Fibroblast of villous mesenchyme (primary cell): ENCODE measurements around the gene ZNF483. TPM values are rescaled to one million over a fixed set of nuclear protein-coding genes. Genes with fewer than 3 reads are reported as not detected.
"Not testable (repeated sequence)": the region's sequence is repeated elsewhere in the genome, so short reads cannot be mapped to it uniquely, and the experiment has no call there.

Experiments
- DNase-seq: peaks from one replicate; pipeline ENCODE4 v3.0.0-alpha.2; 2010; ENCODE audit warnings: low read depth
- H3K4me3 ChIP-seq: 2 replicates; pipeline ENCODE4 v1.5.1; 2011; ENCODE audit warnings: low read depth, mild to moderate bottlenecking, low read length
- CTCF ChIP-seq: IDR thresholded peaks from 2 replicates; pipeline ENCODE4 v1.5.1; 2012; ENCODE audit warnings: low read depth, mild to moderate bottlenecking, low read length; ENCODE audit not compliant: insufficient read depth
- total RNA-seq: library from RNA; depleted of rRNA; stranded (reverse); fragments of >200 nt; gene quantifications from 2 replicates; pipeline ENCODE4 v1.2.3, GENCODE V29; 2012

ZNF483 gene
- total RNA-seq, 1 donor, result 5.6 TPM

DNA sequence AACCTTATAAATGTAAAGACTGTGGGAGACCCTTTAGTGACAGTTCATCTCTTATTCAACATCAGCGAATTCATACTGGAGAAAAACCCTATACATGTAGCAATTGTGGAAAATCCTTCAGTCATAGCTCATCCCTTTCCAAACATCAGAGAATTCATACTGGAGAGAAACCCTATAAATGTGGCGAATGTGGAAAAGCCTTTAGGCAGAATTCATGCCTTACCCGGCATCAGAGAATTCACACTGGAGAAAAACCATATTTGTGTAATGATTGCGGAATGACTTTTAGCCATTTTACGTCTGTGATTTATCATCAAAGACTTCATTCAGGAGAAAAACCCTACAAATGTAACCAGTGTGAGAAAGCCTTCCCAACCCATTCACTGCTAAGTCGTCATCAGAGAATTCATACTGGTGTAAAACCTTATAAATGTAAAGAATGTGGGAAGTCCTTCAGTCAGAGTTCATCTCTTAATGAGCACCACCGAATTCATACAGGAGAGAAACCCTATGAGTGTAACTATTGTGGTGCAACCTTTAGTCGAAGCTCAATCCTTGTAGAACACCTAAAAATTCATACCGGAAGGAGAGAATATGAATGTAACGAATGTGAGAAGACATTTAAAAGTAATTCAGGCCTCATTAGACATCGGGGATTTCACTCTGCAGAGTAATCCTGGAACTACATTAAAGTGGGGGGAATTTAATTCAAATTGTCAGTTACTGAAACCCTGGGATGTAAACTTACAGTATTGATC is 17.7 kb downstream of the ZNF483 start:
- TF ChIP-seq CTCF, result no peak
- no peak overlapping the region for H3K4me3 ChIP-seq
- DNase-seq, result no peak

GRCh38 chr9:111548623-111549022 is 23.6 kb downstream of the ZNF483 start:
- DNase-seq, result no peak
- no peak for TF ChIP-seq CTCF
- H3K4me3 ChIP-seq, result no peak overlapping the region

DNA sequence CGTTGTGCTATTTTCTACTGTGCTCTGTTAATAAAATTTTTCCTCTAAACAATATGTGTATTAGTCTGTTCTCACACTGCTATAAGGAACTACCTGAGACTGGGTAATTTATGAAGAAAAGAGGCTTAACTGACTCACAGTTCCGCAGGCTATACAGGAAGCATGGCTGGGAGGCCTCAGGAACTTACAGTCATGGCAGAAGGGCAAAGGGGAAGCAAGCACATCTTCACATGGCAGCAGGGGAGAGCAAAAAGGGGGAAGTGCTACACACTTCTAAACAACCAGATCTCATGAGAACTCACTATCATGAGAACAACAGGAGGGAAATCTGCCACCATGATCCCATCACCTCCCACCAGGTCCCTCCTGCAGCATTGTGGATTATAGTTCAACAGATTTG is 30.4 kb downstream of the ZNF483 start:
- not testable (repeated sequence) for H3K4me3 ChIP-seq, DNase-seq

- no peak for TF ChIP-seq CTCF
- no peak overlapping the region for H3K4me3 ChIP-seq
- DNase-seq, result no peak
Measured at GRCh38 chr9:111559000-111559610, 34.1 kb downstream of the ZNF483 start.

DNA sequence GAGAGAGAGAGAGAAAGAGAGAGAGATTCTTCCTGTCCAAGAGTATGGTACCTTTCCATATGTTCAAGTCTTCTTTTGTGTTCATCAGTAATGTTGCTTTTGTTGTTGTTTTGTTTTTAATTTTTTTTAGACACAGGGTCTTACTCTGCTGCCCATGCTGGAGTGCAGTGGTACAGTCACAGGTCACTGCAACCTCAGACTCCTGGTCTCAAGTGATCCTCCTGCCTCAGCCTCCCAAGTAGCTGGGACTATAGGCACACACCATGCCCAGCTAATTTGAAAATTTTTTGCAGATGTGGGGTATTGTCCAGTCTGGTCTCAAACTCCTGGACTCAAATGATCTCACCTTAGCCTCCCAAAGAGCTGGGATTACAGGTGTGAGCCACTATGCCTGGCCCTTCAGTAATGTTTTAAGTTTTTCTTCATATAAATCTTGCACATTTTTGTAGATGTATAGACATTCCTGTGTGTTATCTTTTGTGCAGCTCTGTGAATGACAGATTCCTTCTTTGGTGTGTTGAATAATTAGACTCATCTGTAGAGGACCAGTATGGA is 36.3 kb downstream of the ZNF483 start:
- no peak for TF ChIP-seq CTCF
- no peak overlapping the region for H3K4me3 ChIP-seq
- no peak for DNase-seq

GRCh38 chr9:111566234-111566633 is 41.3 kb downstream of the ZNF483 start:
- no peak for TF ChIP-seq CTCF
- peak; percentile 8 for DNase-seq
- no peak overlapping the region for H3K4me3 ChIP-seq

DNA sequence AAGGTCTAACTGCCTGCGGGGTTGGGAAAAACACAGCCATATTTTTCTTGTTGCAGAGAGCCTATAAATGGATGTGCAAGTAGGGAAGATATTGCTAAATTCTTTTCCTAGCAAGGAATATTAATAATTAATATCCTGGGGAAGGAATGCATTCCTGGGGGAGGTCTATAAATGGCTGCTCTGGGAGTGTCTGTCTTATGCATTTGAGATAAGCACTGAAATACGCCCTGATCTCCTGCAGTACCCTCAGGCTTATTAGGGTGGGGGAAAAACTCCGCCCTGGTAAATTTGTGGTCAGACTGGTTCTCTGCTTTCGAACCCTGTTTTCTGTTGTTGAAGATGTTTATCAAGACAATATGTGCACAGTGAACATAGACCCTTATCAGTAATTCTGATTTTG is 43.1 kb downstream of the ZNF483 start:
- not testable (repeated sequence) for H3K4me3 ChIP-seq, DNase-seq
